Fibroblast of pulmonary artery (primary cell): ENCODE data around the gene ZNF764.

Experiments used
- DNase-seq: peaks from one replicate; pipeline ENCODE4 v3.0.0-alpha.2; 2010; ENCODE audit warnings: low read depth
- H3K4me3 ChIP-seq: replicated peaks from 2 replicates; pipeline ENCODE4 v1.5.1; 2011; ENCODE audit warnings: low read depth, mild to moderate bottlenecking, control low read depth, low read length, moderate library complexity
- CTCF ChIP-seq: IDR thresholded peaks from 2 replicates; pipeline ENCODE4 v1.5.1; 2011; ENCODE audit warnings: mild to moderate bottlenecking, control low read depth, low read length, inconsistent platforms; ENCODE audit errors: missing control alignments

The ZNF764 gene

DNA sequence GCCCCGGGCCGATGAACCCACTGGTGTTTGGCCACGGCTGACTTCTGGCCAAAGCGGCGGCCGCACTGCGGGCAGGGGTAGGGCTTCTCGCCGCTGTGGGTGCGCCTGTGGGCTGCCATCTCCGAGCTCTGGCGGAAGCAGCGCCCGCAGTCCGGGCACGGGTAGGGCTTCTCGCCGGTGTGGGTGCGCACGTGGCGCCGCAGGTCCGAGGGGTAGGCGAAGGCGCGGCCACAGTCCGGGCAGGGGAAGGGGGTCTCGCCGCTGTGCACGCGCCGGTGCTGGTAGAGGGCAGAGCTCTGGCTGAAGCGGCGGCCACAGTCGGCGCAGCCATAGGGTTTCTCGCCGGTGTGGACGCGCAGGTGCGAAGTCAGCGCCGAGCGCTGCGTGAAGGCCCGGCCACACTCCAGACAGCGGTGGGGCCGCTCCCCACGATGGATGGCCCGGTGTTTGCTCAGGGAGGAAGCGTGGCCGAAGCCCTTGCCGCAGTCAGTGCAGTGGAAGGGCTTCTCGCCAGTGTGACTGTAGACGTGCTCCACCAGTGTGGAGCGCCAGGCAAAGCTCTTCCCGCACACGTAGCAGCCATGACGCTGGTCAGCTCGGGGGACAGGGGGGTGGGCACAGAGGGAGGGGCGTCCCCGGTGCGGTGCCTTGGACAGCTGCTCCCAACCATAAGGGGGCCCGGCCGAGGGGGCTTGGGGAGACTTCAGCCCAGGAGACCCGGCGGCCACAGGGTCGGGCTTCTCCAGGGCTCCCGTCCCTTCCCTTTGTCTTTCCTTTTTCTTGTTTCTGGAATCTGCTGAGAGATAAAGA lies 2.7 kb downstream of the ZNF764 start:
- DNase-seq: no peak
- TF ChIP-seq CTCF: no peak
- no peak overlapping the region for H3K4me3 ChIP-seq

- no peak overlapping the region for H3K4me3 ChIP-seq
- TF ChIP-seq CTCF: no peak
- DNase-seq: no peak
Measured at GRCh38 chr16:30554557-30555314, 3.4 kb downstream of the ZNF764 start.

DNA sequence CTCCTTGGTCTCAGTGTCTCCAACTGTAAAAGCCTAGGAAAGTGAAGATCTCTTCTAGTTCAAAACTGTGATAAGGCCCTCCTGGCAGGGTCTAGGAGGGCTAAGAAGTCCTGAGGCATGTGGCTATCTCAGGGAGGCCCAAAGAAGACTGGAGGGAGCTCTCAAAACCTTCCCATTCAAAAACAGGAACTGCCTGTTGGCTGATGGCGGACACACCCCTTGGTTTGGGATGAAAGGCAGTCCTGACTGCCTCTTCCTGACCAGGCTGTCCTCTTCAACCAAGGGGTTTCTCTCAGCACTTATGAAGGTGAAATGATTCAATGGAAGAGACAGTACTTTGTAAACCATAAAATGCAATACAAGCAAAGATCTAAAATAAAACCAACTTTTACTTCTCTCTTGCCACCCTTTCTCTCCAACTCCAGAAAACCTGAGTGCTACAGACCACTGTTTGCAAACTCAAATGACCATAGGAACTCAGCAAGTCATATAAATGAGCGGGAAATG lies 4.7 kb downstream of the ZNF764 start:
- no peak for DNase-seq
- no peak for TF ChIP-seq CTCF
- H3K4me3 ChIP-seq: no peak overlapping the region

DNA sequence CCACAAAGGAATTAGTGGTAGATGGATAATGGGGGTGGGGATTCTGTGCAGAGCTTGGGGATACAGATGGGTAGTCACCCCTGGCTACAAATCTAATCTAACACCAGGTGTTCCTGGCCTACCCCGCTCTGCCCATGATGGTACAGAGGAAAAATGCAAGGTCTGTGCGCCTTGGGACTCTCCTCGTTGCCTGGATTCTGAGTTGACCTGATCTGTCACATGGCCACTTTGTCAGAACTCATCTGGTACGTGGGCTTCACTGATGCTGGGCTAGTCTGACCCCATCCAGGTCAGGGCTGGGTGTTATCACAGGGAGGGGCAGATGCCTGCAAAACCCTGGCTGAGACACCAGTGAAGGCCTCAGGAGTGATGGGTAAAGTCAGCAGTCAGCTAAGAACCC lies 5.2 kb downstream of the ZNF764 start:
- TF ChIP-seq CTCF: no peak
- no peak overlapping the region for H3K4me3 ChIP-seq
- no peak for DNase-seq

DNA sequence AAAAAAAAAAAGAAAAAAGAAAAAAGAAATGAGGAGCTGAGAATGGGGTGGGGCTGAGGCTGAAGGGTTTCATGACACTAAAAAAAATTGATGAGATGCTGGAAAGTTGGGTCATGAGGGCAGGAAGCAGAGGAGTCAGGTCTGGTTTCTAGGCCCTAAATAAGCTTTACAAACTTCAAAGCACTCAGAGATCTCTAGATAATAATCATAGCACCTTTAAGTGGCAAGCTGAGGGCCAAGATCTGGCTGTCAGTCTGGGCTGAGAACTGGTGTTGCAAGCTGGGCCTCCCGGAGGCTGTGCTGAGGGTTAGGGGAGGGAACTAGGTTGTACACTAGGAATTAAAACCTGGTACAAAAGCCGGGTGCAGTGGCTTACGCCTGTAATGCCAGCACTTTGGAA lies 6.4 kb downstream of the ZNF764 start:
- no peak for TF ChIP-seq CTCF
- DNase-seq: no peak
- no peak overlapping the region for H3K4me3 ChIP-seq

- TF ChIP-seq CTCF: no peak
- no peak overlapping the region for H3K4me3 ChIP-seq
Measured at GRCh38 chr16:30548416-30549253, 9.5 kb downstream of the ZNF764 start.

More at GRCh38 chr16:30548416-30549253, 9.5 kb downstream of the ZNF764 start:
- DNase-seq: no peak
